ENCODE results near the gene MKS1.
A peak's percentile ranks its signal among the peaks of the same experiment; 100 is the strongest.

MKS1 gene

DNA sequence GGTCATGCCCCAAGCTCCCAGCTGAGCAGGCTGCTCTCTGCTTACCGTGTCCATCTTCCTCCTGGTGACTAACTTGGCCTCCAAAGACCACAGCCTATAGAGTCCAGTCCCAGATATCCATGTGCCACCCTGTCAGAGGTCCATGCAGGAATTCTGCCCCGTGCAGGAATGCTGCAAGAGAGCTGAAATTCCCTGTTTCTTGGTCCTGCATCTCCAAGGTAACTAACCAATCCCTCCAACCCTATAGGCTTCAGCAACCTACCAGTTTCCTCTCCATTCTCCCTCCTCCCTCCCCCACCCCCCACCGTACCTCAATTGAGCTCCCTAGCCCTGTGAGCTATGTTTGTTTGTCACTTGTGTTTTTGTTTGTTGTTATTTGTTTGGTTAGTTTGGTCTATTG lies 9.6 kb upstream of the MKS1 start:
- H3K4me3 ChIP-seq (ENCODE audit: control insufficient read depth, low read depth, low read length), result no peak overlapping the region
- TF ChIP-seq, protein P1, sequence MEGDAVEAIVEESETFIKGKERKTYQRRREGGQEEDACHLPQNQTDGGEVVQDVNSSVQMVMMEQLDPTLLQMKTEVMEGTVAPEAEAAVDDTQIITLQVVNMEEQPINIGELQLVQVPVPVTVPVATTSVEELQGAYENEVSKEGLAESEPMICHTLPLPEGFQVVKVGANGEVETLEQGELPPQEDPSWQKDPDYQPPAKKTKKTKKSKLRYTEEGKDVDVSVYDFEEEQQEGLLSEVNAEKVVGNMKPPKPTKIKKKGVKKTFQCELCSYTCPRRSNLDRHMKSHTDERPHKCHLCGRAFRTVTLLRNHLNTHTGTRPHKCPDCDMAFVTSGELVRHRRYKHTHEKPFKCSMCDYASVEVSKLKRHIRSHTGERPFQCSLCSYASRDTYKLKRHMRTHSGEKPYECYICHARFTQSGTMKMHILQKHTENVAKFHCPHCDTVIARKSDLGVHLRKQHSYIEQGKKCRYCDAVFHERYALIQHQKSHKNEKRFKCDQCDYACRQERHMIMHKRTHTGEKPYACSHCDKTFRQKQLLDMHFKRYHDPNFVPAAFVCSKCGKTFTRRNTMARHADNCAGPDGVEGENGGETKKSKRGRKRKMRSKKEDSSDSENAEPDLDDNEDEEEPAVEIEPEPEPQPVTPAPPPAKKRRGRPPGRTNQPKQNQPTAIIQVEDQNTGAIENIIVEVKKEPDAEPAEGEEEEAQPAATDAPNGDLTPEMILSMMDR (conservative IDR thresholded peaks at IDR 0.05; ENCODE audit: control insufficient read depth, insufficient read depth, low read depth, low read length), result no peak
- DNase-seq (ENCODE audit: low read depth), result no peak

DNA sequence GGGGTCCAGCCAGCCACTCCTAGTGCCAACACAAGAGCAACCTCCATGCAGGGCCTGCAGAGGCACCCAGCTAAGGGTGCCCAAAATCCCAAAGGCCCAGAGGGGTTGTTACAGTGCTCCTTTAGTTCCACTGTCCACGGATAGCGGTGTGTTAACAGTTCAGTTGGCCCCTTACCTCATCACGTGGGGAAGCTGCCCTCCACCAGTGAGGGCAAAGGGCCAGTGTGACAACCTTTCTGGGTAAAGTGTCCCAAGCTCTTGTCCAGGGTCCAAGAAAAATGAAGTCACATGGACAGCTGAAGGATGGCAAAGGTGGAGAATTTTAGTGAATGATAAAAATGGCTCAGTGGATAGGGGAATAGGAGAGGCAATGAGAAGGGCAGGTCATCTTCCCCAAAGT lies 8.7 kb upstream of the MKS1 start:
- no peak for DNase-seq (ENCODE audit: low read depth)
- H3K4me3 ChIP-seq (ENCODE audit: control insufficient read depth, low read depth, low read length), result no peak overlapping the region
- TF ChIP-seq, protein P1 (conservative IDR thresholded peaks at IDR 0.05; ENCODE audit: control insufficient read depth, insufficient read depth, low read depth, low read length), result no peak

DNA sequence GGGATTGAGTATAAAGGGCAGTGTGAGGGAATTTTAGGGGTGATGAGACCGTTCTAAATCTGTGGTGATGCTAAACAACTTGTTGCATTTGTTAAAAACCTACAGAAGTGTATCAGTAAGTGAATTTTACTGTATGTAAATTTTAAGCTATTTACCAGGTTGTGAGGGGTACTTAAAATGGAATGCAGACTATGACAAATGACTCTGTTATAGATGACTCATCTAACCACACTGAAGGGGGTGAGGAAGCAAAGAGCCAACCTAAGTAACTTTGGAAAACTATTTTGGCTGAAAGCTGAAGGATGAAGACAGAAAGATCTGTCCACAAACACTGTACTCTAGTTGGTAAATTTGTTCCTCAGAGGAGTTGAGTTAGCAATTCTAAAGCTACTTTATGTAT lies 5.3 kb upstream of the MKS1 start:
- peak; percentile 60 for DNase-seq (ENCODE audit: low read depth)
- TF ChIP-seq, protein P1 (conservative IDR thresholded peaks at IDR 0.05; ENCODE audit: control insufficient read depth, insufficient read depth, low read depth, low read length), result no peak

GRCh38 chr17:58219789-58220183 lies 731 bp upstream of the MKS1 start:
- TF ChIP-seq, protein P1 (conservative IDR thresholded peaks at IDR 0.05; ENCODE audit: control insufficient read depth, insufficient read depth, low read depth, low read length), result no peak
- H3K4me3 ChIP-seq (ENCODE audit: control insufficient read depth, low read depth, low read length), result peak overlapping the region; percentile 93
- DNase-seq (ENCODE audit: low read depth), result peak; percentile 13

More for the DNA sequence above, 5.3 kb upstream of the MKS1 start:
- H3K4me3 ChIP-seq (ENCODE audit: control insufficient read depth, low read depth, low read length), result no peak overlapping the region

DNA sequence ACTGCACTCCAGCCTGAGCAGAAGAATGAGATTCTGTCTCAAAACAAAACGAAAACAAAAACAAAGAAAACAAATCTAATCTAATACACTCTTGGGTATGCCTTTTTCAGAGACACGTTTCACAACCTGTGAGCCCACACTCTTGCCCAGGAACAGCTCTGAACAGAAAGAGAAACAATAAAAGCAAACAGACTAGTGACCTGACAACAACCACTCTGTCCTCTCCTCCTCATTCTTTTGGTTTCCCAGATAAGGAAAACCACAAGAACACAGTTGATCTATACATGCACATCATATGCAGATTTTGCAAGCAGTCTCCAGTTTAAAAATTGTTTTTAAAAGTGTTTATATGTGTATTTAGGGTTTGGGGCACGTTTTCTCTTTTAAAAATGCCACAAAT lies 1.3 kb downstream of the MKS1 start:
- no peak overlapping the region for H3K4me3 ChIP-seq (ENCODE audit: control insufficient read depth, low read depth, low read length)
- no peak for DNase-seq (ENCODE audit: low read depth)
- TF ChIP-seq, protein P1 (conservative IDR thresholded peaks at IDR 0.05; ENCODE audit: control insufficient read depth, insufficient read depth, low read depth, low read length), result no peak

- TF ChIP-seq, protein P1 (conservative IDR thresholded peaks at IDR 0.05; ENCODE audit: control insufficient read depth, insufficient read depth, low read depth, low read length), result no peak
- DNase-seq (ENCODE audit: low read depth), result no peak
- no peak overlapping the region for H3K4me3 ChIP-seq (ENCODE audit: control insufficient read depth, low read depth, low read length)
Measured at GRCh38 chr17:58215685-58216084, 3.4 kb downstream of the MKS1 start.

DNA sequence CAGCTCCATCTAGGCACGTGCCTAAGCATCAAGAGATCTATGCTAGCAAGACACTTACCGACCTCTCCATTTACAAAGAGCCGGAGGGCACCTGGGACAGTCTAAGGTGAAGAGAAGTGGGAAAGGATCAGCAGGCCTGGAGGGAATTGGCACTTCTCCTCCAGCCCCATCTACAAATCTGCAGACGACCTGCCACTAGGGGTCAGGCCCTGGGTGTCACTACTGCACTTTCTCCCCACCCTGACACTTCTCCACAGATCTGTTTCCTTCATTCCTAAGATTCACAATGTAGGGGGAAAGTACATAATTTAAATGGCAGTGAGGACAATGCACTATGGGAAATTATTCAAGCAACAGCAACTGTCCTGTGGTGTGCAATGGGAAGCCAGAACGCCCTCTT lies 8.1 kb downstream of the MKS1 start:
- H3K4me3 ChIP-seq (ENCODE audit: control insufficient read depth, low read depth, low read length), result no peak overlapping the region
- DNase-seq (ENCODE audit: low read depth), result no peak
- TF ChIP-seq, protein P1 (conservative IDR thresholded peaks at IDR 0.05; ENCODE audit: control insufficient read depth, insufficient read depth, low read depth, low read length), result no peak

Measured in fibroblast of mammary gland (primary cell).